Astrocyte of the spinal cord (primary cell): Measurements from ENCODE around the gene IFI44L.

Experiments
- DNase-seq: peaks from one replicate; pipeline ENCODE4 v3.0.0; 2011; ENCODE audit warnings: low read depth, low spot score
- H3K4me3 ChIP-seq: 2 replicates; pipeline ENCODE4 v1.5.1; 2011; ENCODE audit warnings: low read depth, mild to moderate bottlenecking, low read length, moderate library complexity
- in situ Hi-C: cut with HindIII; loops from 2 replicates; pipeline ENCODE4 v1.10.0; 2017; ENCODE audit warnings: low sequenced_read_pairs
- TF ChIP-seq, protein P1 (sequence below): IDR thresholded peaks from 2 replicates; pipeline ENCODE4 v1.5.1; 2012; ENCODE audit warnings: low read depth, mild to moderate bottlenecking, low read length, inconsistent platforms

IFI44L gene

DNA sequence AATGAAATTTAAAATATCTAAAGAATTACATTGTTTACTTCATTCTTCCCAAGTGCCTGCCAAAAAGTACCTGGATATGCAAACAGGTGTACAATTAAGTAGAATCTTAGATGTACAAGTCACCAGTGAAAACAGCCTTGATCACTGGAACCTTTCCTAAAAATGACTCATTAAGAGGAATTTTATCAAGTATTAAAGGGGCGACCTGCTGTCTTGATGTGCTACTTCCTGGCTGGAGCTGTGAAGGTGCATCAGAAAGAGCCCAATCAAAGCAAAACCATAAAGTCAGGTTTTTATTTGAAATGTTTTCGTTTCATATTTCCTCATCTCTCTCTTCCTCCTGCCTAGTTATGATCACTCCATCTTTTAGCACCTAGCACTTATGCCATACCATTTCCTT, 62.8 kb downstream of the IFI44L start:
- H3K4me3 ChIP-seq = no peak overlapping the region
- TF ChIP-seq, protein P1, sequence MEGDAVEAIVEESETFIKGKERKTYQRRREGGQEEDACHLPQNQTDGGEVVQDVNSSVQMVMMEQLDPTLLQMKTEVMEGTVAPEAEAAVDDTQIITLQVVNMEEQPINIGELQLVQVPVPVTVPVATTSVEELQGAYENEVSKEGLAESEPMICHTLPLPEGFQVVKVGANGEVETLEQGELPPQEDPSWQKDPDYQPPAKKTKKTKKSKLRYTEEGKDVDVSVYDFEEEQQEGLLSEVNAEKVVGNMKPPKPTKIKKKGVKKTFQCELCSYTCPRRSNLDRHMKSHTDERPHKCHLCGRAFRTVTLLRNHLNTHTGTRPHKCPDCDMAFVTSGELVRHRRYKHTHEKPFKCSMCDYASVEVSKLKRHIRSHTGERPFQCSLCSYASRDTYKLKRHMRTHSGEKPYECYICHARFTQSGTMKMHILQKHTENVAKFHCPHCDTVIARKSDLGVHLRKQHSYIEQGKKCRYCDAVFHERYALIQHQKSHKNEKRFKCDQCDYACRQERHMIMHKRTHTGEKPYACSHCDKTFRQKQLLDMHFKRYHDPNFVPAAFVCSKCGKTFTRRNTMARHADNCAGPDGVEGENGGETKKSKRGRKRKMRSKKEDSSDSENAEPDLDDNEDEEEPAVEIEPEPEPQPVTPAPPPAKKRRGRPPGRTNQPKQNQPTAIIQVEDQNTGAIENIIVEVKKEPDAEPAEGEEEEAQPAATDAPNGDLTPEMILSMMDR = no peak
- DNase-seq = no peak
- in situ Hi-C loops = no loop called here

DNA sequence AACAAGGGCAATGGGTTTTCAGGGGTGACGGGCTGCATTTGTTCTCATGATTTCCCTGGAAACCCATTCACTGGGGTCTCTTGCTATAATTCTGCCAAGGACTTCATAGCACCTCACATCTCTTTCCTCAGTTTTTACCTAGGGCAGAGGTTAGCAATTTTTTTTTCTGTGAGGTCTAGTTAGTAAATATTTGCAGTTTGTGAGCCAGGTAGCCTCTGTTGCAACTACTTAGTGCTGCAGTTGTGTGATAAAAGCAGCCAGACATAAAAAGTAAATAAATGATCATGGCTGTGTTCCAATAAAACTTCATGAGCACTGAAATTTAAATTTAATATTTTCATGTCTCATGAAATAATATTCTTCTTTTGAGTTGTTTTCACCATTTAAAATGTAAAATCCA, 67.1 kb downstream of the IFI44L start:
- H3K4me3 ChIP-seq = no peak overlapping the region
- TF ChIP-seq, protein P1 = no peak
- in situ Hi-C loops = no loop called here
- DNase-seq = no peak

DNA sequence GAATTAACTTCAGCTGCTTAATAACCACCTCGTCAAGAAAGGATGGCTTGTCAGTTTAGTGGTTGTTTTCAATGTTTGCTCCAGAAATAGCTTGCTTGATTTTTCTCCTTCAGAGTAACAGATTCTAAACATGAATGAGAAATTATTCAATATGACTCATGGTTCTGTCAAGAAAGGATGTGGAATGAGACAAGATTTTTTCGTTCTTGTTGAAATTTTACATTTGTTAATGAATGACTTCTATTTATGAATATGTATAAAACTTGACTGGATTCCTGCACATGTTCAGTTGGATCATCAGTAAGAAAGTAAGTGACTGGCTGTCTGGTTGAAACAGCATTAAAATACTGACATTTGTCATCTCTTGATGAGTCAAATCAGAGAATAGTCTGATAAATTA, 67.7 kb downstream of the IFI44L start:
- TF ChIP-seq, protein P1 = no peak
- no peak for DNase-seq
- no peak overlapping the region for H3K4me3 ChIP-seq
- in situ Hi-C loops = no loop called here

DNA sequence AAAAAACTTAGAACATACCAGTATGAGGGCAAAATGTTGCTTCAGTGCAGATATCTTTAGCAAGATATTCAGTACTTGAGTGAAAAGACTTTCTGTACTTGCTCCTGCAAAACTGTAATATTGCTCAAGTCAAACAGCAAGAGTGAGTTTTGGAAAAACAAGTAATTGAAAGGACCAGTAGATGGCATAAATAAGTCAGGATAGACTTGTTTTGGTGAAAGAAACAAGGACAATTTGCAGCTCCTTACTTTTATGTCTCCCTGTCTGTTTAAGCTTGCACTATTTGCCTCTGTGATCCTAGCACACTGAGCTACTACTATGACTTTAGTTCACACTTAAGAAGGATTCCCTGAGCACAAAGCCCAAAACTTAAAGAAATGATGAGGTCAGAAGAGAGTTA, 68.4 kb downstream of the IFI44L start:
- H3K4me3 ChIP-seq = no peak overlapping the region
- DNase-seq = peak; percentile 68
- in situ Hi-C loops = no loop called here
- TF ChIP-seq, protein P1 = peak; percentile 43

DNA sequence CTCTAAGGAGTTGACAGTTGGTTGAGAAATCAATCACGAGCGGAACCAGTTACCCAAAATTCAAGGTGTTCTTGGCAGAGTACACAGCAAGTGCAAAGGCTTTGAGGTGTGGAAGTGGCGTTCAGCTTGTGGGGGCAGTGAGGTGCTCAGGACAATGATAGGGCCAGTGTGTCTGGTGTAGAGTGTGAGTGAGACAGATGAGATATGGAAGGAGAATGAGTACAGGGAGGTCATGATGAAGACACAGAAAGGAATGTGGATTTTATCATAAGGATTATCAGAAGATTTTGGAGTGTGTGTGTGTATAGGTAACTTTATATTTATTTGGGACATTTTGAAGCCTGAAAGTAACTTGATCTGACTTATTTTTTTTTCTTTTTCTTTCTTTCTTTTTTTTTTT, 70.3 kb downstream of the IFI44L start:
- in situ Hi-C loops = no loop called here
- TF ChIP-seq, protein P1 = no peak
- no peak for DNase-seq
- no peak overlapping the region for H3K4me3 ChIP-seq

DNA sequence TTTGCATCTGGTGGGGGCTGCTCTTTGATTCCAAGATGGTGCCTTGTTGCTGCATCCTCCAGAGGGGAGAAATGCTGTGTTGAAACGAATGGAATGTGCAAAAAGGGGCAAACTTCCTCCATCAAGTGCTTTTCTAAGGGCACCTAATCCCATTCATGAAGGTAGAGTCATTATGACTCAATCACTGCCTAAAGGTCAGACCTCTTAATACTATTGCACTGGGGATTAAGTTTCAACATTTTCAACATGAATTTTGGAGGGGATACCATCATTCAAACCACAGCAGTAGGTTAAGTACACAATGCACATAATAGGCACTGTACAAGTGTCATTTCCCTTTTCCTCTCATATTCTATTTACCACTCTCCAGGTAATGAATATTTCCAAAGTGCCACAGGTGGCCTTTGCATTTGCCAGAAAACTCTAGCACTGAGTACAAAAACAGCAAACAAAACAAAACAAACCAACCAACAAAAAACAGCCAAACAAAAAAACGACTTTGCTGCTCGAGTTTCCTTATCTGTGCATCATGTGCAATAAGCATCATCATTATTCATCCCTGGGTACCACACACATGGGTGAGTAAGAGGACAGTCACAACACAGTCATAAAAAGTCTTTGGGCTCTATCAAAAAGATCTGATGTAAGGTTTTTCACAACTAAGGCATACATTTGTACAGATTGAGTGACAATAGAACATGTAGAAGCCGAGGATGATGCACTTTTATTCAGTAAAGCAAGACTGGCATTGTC, 71.9 kb downstream of the IFI44L start:
- TF ChIP-seq, protein P1 = no peak
- DNase-seq = peak; percentile 31
- in situ Hi-C loops = no loop called here
- no peak overlapping the region for H3K4me3 ChIP-seq
